K562 (cell line): ENCODE measurements around the gene NKIRAS1. TPM values are rescaled to one million over a fixed set of nuclear protein-coding genes. Genes with fewer than 3 reads are reported as not detected.
A peak's percentile ranks its signal among the peaks of the same experiment; 100 is the strongest.

Source experiments
- ARID4B ChIP-seq: sonication (generic); formaldehyde crosslinking; IDR thresholded peaks from 2 replicates; pipeline ENCODE4 v1.8.0; 2022; ENCODE audit warnings: mild to moderate bottlenecking, missing genetic modification reagents
- BCL6 ChIP-seq: fragments of 250-450 bp; sonication (Bioruptor Pico); IDR thresholded peaks from 2 replicates; pipeline ENCODE4 v1.4.0; 2020
- CREB5 ChIP-seq: fragments of 250-450 bp; sonication (Bioruptor Pico); IDR thresholded peaks from 2 replicates; pipeline ENCODE4 v1.5.0; 2020; ENCODE audit warnings: mild to moderate bottlenecking
- POLR3G ChIP-seq: IDR thresholded peaks from 2 replicates; pipeline ENCODE4 v1.6.1; 2011; ENCODE audit not compliant: insufficient read length, insufficient replicate concordance; ENCODE audit errors: extremely low read depth
- RBM17 ChIP-seq: fragments of 200-400 bp; formaldehyde crosslinking; IDR thresholded peaks from 2 replicates; pipeline ENCODE4 v1.6.1; 2017; ENCODE audit warnings: low read depth, mild to moderate bottlenecking, low read length, borderline replicate concordance
- TAF9B ChIP-seq: fragments of 450-650 bp; IDR thresholded peaks from 2 replicates; pipeline ENCODE4 v1.6.1; 2018; ENCODE audit warnings: mild to moderate bottlenecking; ENCODE audit not compliant: partially characterized antibody
- ZBTB11 ChIP-seq, 3 experiments: fragments of 200-800 bp in 1 of 3; fragments of 250-450 bp in 1 of 3; fragments of 450-650 bp in 1 of 3; sonication (Bioruptor Pico) in 1 of 3; sonication (Bioruptor generic) in 1 of 3; formaldehyde crosslinking in 1 of 3; IDR thresholded peaks; 2 replicates each; pipeline versions ENCODE4 v1.6.1 to v1.8.0; 2016 to 2022; ENCODE audit warnings: mild to moderate bottlenecking in 2 of 3, missing genetic modification characterization in 2 of 3, missing compliant biosample characterization in 1 of 3, moderate library complexity in 1 of 3
- ZNF436 ChIP-seq: fragments of 250-450, 450-650 bp; sonication (Bioruptor Pico); formaldehyde crosslinking; IDR thresholded peaks from 2 replicates; pipeline ENCODE4 v1.7.0; 2020; ENCODE audit warnings: mild to moderate bottlenecking
- ZNF609 ChIP-seq: sonication (generic); formaldehyde crosslinking; IDR thresholded peaks from 2 replicates; pipeline ENCODE4 v1.8.1; 2023; ENCODE audit warnings: missing genetic modification reagents, mild to moderate bottlenecking, borderline replicate concordance
- ZNF780A ChIP-seq: fragments of 250-450 bp; sonication (Bioruptor Pico); IDR thresholded peaks from 2 replicates; pipeline ENCODE4 v1.5.0; 2021; ENCODE audit warnings: mild to moderate bottlenecking
- polyA plus RNA-seq, 8 experiments: library from polyadenylated mRNA; depleted of rRNA in 4 of 8; stranded (reverse) in 5 of 8; unstranded in 3 of 8; fragments of >200 nt; fragmentation: Nextera tagmentation in 2 of 8; fragmentation: Illumina TruSeq in 1 of 8; extraction: Ambion mirVana in 2 of 8; extraction: Trizol in 1 of 8; gene quantifications; 2 replicates each; pipeline versions ENCODE4 v1.2.1 to v1.2.3, GENCODE V29; 2011 to 2014; ENCODE audit warnings: inconsistent platforms in 1 of 8, missing spikeins in 1 of 8
- total RNA-seq, 7 experiments: library from RNA; depleted of rRNA in 6 of 7; stranded (reverse); fragments of >200 nt in 6 of 7; fragmentation: Illumina TruSeq in 2 of 7; extraction: Trizol in 2 of 7; gene quantifications; 2 replicates each; pipeline versions ENCODE4 v1.2.1 to v1.2.3, GENCODE V29; 2011 to 2021; ENCODE audit warnings: low replicate concordance in 1 of 7

Gene NKIRAS1
- total and polyA plus RNA-seq, 9 of the 15 experiments (the other 6 are each of a cell fraction or from before 2014, with no cell fraction given): 5.1 to 10.3 (median 6.3) TPM

- TF ChIP-seq TAF9B (peak; percentile 100), RBM17 (no peak), POLR3G (no peak), CREB5 (CRISPR knock-in tag) (0 out of 2 replicates have a peak, but pooled peaks have one; percentile 7), ZBTB11 (CRISPR knock-in tag; IDR thresholded peaks at IDR 0.05) (peak; percentile 34 to 91 (median 67); a peak in 3 of 6 replicates), ZNF436 (no peak), ZNF609 (CRISPR knock-in tag) (peak; percentile 81), ZNF780A (CRISPR knock-in tag) (no peak), ARID4B (CRISPR knock-in tag) (peak; percentile 67; the same call in 1 of the 2 replicates), BCL6 (CRISPR knock-in tag) (no peak)
These were observed at the start of gene NKIRAS1, which contains the start of gene RPL15 (continued) for GRCh38 chr3:23916886-23917678.
